Measurements from ENCODE around the gene CACNA1C. TPM values are rescaled to one million over a fixed set of nuclear protein-coding genes. Genes with fewer than 3 reads are reported as not detected.

CACNA1C gene
- total RNA-seq, 4 donors from 2014 or later, result 2.9 to 5.3 (median 4.3) TPM

DNA sequence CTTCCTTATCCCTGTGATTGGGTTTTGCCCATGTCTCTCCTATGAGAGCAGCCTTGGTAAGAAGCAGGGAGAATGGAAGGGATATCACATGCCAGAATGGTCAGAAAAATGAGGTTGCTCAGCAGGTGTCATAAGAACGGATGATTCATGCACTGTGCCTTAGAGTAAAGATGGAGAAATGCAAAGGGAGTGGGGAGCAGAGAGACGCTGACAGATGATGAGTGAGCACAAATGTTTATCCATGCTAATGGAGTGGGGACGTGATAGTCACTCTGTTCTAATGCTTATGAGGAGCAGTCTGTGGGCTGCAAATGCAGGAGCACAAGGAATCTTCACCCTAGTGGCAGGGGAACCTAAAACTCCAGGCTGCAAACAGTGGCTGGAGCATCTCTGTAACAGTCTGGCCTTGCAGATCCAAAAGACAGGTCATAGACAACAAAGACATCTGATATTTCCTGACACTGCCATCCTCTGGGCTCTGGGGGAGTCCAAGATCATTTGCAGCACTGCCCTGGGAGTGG, 243.2 kb downstream of the CACNA1C start:
- TF ChIP-seq, protein P1, sequence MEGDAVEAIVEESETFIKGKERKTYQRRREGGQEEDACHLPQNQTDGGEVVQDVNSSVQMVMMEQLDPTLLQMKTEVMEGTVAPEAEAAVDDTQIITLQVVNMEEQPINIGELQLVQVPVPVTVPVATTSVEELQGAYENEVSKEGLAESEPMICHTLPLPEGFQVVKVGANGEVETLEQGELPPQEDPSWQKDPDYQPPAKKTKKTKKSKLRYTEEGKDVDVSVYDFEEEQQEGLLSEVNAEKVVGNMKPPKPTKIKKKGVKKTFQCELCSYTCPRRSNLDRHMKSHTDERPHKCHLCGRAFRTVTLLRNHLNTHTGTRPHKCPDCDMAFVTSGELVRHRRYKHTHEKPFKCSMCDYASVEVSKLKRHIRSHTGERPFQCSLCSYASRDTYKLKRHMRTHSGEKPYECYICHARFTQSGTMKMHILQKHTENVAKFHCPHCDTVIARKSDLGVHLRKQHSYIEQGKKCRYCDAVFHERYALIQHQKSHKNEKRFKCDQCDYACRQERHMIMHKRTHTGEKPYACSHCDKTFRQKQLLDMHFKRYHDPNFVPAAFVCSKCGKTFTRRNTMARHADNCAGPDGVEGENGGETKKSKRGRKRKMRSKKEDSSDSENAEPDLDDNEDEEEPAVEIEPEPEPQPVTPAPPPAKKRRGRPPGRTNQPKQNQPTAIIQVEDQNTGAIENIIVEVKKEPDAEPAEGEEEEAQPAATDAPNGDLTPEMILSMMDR (IDR thresholded peaks at IDR 0.05; ENCODE audit: low read depth), result no peak

DNA sequence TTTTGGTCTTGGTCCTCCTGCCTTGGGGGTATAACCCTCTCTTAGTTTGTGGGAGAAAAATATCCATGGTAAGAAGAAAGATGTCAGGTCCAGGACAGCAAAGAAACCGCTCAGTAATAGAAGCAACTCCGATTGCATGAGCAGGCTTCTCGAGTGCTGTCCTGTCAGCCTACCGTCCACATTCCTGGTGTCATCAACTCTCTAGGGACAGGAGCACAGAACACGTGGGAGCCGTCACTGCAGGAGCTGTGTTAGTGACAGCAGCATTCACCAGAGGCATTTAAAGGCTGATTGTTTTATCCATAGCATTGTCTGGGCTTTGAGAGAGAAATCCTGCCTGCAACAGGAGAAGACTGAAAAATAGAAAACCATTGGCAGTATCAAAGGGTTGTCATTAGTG, 244.2 kb downstream of the CACNA1C start:
- TF ChIP-seq, protein P1 (IDR thresholded peaks at IDR 0.05; ENCODE audit: low read depth), result no peak

DNA sequence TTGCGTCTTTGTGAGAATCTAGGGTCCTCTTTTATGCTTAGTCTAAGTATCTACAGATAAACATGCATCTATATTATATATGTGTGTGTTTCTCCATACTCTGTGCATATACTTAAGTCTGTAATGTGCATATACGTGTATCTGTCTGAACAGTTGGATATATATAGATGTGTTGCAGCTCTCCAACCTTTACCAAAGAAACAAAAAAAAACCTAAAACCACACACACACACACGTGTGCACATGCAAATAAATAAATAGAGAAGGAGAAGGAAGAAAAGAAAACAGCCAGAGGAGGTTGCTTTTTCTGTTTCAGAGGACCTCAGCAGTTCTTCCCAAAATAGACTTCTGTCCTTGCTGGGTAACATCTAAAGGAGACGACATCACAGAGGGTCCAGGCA, 244.9 kb downstream of the CACNA1C start:
- TF ChIP-seq, protein P1 (IDR thresholded peaks at IDR 0.05; ENCODE audit: low read depth), result no peak

DNA sequence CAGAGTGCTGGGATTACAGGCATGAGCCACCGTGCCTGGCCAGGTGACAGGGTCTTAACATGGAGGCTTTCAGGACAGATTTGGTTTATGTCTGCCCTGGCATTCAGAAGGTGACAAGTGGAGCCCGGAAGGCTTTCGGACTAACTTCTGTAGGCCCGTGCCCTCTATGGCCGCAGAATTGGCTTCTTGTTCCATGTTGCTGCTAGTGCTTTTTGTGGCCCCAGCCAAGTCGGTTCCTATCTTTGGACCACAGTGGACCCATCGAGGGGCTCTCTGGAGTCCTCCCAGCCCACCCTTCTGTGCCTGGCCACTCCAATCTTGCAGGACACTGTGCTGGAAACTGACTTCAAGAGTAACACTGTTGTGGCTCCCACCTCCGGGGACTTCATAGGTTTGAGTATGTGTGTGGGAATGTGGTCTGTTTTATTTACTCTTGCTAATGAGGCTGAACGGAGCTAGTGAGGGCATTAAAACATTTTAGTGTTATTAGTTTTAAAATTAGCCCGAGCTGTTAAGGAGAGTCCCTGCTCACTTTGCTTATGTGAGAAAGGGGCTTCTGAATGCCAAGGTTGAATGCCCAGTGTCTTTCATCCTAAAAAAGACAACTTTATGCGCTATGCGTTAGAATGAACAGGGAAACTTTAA, 245.9 kb downstream of the CACNA1C start:
- TF ChIP-seq, protein P1 (IDR thresholded peaks at IDR 0.05; ENCODE audit: low read depth), result no peak

DNA sequence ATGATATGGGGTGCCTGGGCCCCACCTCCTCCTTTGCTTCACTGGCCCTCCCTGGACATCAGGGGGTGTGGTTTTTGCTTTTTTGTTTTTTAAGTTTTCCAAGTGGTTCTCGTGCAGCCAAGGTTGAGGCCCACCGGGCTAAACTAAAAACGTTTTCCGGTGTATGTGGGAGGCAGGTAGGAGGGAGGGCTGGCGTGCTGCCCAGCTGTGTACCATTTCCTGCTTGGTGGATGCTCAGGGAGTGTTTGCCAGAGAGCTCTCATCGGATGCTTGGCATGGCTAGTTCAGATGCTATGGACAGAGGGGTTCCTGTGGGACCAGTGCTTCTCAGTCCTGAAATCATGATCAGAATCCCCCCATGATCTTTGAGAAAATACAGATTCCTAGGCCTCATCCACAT, 246.4 kb downstream of the CACNA1C start:
- TF ChIP-seq, protein P1 (IDR thresholded peaks at IDR 0.05; ENCODE audit: low read depth), result no peak

DNA sequence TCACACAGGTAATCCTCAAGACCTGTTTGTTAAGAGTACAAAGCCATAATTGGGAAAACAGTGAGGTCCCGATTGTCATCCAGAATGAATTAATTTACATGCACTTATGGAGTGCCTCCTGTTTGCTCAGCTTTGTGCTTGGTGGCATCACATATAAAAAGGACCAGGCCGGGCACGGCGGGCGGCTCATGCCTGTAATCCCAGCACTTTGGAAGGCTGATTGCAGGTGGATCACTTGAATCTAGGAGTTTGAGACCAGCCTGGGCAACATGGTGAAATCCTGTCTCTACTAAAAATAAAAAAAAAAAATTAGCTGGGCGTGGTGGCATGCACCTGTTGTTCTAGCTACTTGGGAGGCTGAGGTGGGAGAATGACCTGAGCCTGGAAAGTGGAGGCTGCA, 247.4 kb downstream of the CACNA1C start:
- TF ChIP-seq, protein P1 (IDR thresholded peaks at IDR 0.05; ENCODE audit: low read depth), result no peak

DNA sequence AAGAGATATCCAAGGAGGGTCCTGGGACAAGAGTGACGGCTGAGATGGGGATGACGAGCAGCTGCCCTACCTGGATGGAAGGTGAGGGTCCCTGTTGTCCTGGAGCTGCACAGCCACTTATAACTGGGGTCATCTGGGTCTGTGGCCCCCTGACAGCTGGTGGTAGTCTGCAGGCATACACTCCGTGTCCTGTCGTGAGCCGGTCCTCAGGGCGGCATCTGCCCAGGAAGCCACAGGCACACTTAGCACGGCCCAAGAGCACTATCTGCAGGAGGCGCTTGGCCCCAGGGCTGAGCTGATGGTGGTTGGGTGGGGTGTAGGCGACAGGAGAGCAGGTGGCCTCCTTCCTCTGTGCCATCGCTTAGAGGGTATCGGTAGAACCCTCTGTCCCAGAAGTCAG, 248.1 kb downstream of the CACNA1C start:
- TF ChIP-seq, protein P1 (IDR thresholded peaks at IDR 0.05; ENCODE audit: low read depth), result no peak
